OCI-LY7 (cell line): ENCODE results near the gene IL25. TPM values are rescaled to one million over a fixed set of nuclear protein-coding genes. Genes with fewer than 3 reads are reported as not detected.
A peak's percentile ranks its signal among the peaks of the same experiment; 100 is the strongest.

Source experiments
- BruUV-seq: library from RNA; stranded (reverse); fragments of 400-500 nt; replicated peaks from 2 replicates; lab custom pipeline; 2021; lab: Mats Ljungman, UMichigan
- CTCF ChIA-PET: fragments of 300-600 bp; sonication (Branson Sonifier 250); formaldehyde crosslinking; loops from one replicate; lab custom pipeline; 2022; ENCODE audit warnings: antibody characterized with exemption; ENCODE audit not compliant: unreplicated experiment; lab: Charles Lee
- POLR2A ChIA-PET: fragments of 300-600 bp; sonication (Branson Sonifier 250); formaldehyde crosslinking; loops from one replicate; lab custom pipeline; 2022; ENCODE audit warnings: antibody characterized with exemption; lab: Charles Lee
- DNase-seq: peaks from one replicate; pipeline ENCODE4 v3.0.0-alpha.2; 2015; ENCODE audit warnings: low spot score
- H2AFZ ChIP-seq: fragments of 200-600 bp; sonication (generic), shearing (Covaris generic); 2 replicates; pipeline ENCODE4 v1.6.1; 2014; ENCODE audit warnings: mild to moderate bottlenecking, antibody characterized with exemption, low read length, moderate library complexity
- H3K27ac ChIP-seq: fragments of 200-600 bp; sonication (generic); 2 replicates; pipeline ENCODE4 v1.5.1; 2014; ENCODE audit warnings: mixed run types, low read depth, mild to moderate bottlenecking, moderate library complexity, low read length, inconsistent platforms; ENCODE audit not compliant: poor library complexity, severe bottlenecking
- H3K36me3 ChIP-seq: fragments of 200-600 bp; sonication (generic); 2 replicates; pipeline ENCODE4 v1.6.1; 2014; ENCODE audit warnings: mild to moderate bottlenecking, antibody characterized with exemption, low read length, moderate library complexity, mixed read lengths; ENCODE audit not compliant: insufficient read depth
- H3K4me1 ChIP-seq: fragments of 200-600 bp; sonication (generic); 2 replicates; pipeline ENCODE4 v1.5.1; 2014; ENCODE audit warnings: mild to moderate bottlenecking, low read length; ENCODE audit not compliant: insufficient read depth, poor library complexity, severe bottlenecking
- H3K4me2 ChIP-seq: fragments of 200-600 bp; sonication (generic); 2 replicates; pipeline ENCODE4 v1.6.1; 2014; ENCODE audit warnings: mild to moderate bottlenecking, low read length
- H3K4me3 ChIP-seq: fragments of 200-600 bp; sonication (generic); 2 replicates; pipeline ENCODE4 v1.5.1; 2014; ENCODE audit warnings: mild to moderate bottlenecking, low read depth, low read length; ENCODE audit not compliant: poor library complexity, severe bottlenecking
- H3K79me2 ChIP-seq: fragments of 200-600 bp; sonication (generic); 2 replicates; pipeline ENCODE4 v1.6.1; 2016; ENCODE audit warnings: low read depth, mild to moderate bottlenecking, low read length, moderate library complexity, mixed read lengths; ENCODE audit not compliant: insufficient read depth
- H3K9me2 ChIP-seq: fragments of 200-600 bp; sonication (generic); 2 replicates; pipeline ENCODE4 v1.6.1; 2016; ENCODE audit warnings: mild to moderate bottlenecking, low read length, mixed read lengths; ENCODE audit not compliant: insufficient read depth
- H3K9me3 ChIP-seq: fragments of 200-600 bp; sonication (generic); 2 replicates; pipeline ENCODE4 v1.6.1; 2014; ENCODE audit warnings: mild to moderate bottlenecking, mixed run types, low read length, mixed read lengths
- H4K20me1 ChIP-seq: fragments of 200-600 bp; sonication (generic); 2 replicates; pipeline ENCODE4 v1.6.1; 2014; ENCODE audit warnings: mild to moderate bottlenecking, antibody characterized with exemption, low read length, moderate library complexity, mixed read lengths; ENCODE audit not compliant: insufficient read depth
- CTCF ChIP-seq: fragments of 200-600 bp; sonication (generic); conservative IDR thresholded peaks from 2 replicates; pipeline ENCODE4 v1.5.1; 2014; ENCODE audit warnings: mild to moderate bottlenecking, antibody characterized with exemption, low read length, moderate library complexity, mixed read lengths
- EZH2phosphoT487 ChIP-seq: fragments of 200-600 bp; sonication (generic); IDR thresholded peaks from 2 replicates; pipeline ENCODE4 v1.6.1; 2018; ENCODE audit warnings: low read depth, borderline replicate concordance, mild to moderate bottlenecking, mixed run types, antibody characterized with exemption, low read length, moderate library complexity, mixed read lengths
- intact Hi-C: fragments of 100-400 bp; cut with micrococcal nuclease; formaldehyde crosslinking; loops from one replicate; pipeline ENCODE4 v1.10.0; 2022; ENCODE audit not compliant: unreplicated experiment
- total RNA-seq, 2 experiments: library from RNA; depleted of rRNA in 1 of 2; stranded (reverse); fragments of >200 nt in 1 of 2; shearing (Covaris generic) in 1 of 2; gene quantifications; 2 replicates each; pipeline ENCODE4 v1.2.3, GENCODE V29; 2014 to 2022

The IL25 gene
- total RNA-seq, 2 experiments from 2014 or later: not detected

- peaks cover 9% of the 10 kb centered on the region for H3K79me2 ChIP-seq
- intact Hi-C loops: loop anchor here (1.0 kb wide), 1 partner anchor 52 kb away; no protein-coding TSS in a partner anchor
These were observed 44.5 kb upstream of the IL25 start for GRCh38 chr14:23327947-23328744.

GRCh38 chr14:23335623-23336022 is 37.0 kb upstream of the IL25 start:
- H3K27ac ChIP-seq: no peak overlapping the region
- no TSS peak for BruUV-seq
- H4K20me1 ChIP-seq: no peaks in the 10 kb centered on the region
- H2AFZ ChIP-seq: no peak overlapping the region
- ChIA-PET CTCF (no interaction called here), POLR2A (interaction anchor here (0.7 to 4.0 kb wide), 2 partner anchors 9 to 14 kb away, joined by 3 to 14 read pairs; partner anchors contain the start of gene PABPN1)
- H3K4me1 ChIP-seq: no peaks in the 10 kb centered on the region
- intact Hi-C loops: no loop called here
- H3K4me3 ChIP-seq: no peak overlapping the region
- H3K79me2 ChIP-seq: no peaks in the 10 kb centered on the region
- H3K9me2 ChIP-seq: no peaks in the 10 kb centered on the region
- H3K9me3 ChIP-seq: peaks cover 31% of the 10 kb centered on the region
- no peaks in the 10 kb centered on the region for H3K36me3 ChIP-seq
- TF ChIP-seq CTCF (no peak), EZH2phosphoT487 (no peak)
- H3K4me2 ChIP-seq: no peak overlapping the region
- DNase-seq: no peak

More at GRCh38 chr14:23327947-23328744, 44.5 kb upstream of the IL25 start:
- TF ChIP-seq EZH2phosphoT487 (no peak), CTCF (peak; percentile 98)
- no peaks in the 10 kb centered on the region for H3K9me2 ChIP-seq
- no peak overlapping the region for H3K4me3 ChIP-seq
- H3K4me2 ChIP-seq: no peak overlapping the region
- no peak overlapping the region for H3K27ac ChIP-seq
- CTCF ChIA-PET: no interaction called here
- H2AFZ ChIP-seq: no peak overlapping the region
- 0 out of 2 replicates have a peak, but pooled peaks cover 6% of the 10 kb centered on the region for H4K20me1 ChIP-seq
- H3K9me3 ChIP-seq: no peaks in the 10 kb centered on the region
- no TSS peak for BruUV-seq
- POLR2A ChIA-PET: no interaction called here
- peaks cover 7% of the 10 kb centered on the region for H3K4me1 ChIP-seq
- peaks cover 40% of the 10 kb centered on the region for H3K36me3 ChIP-seq
- DNase-seq: peak; percentile 78
